ENCODE data around the gene LRCOL1. TPM values are rescaled to one million over a fixed set of nuclear protein-coding genes. Genes with fewer than 3 reads are reported as not detected.
A peak's percentile ranks its signal among the peaks of the same experiment; 100 is the strongest.

Gene LRCOL1
- total RNA-seq, 1 experiment from 2014 or later = not detected

DNA sequence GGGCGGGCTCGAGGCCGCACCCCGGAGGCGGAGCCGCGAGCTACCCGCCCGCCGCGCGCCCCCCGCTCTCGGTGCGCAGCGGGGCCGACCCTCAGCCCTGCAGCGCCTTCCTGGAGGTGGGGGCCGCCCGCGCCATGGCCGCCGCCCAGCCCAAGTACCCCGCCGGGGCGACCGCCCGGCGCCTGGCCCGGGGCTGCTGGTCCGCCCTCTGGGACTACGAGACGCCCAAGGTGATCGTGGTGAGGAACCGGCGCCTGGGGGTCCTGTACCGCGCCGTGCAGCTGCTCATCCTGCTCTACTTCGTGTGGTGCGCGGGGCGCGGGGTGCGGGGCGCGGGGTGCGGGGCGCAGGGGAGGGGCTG lies 8.3 kb upstream of the LRCOL1 start, which contains the start of gene P2RX2:
TSS of gene P2RX2 (plus strand) at position 94 of the 361 bp plus-strand sequence. CDS start at position 135, 41 bp downstream.
- TF ChIP-seq, protein P1, sequence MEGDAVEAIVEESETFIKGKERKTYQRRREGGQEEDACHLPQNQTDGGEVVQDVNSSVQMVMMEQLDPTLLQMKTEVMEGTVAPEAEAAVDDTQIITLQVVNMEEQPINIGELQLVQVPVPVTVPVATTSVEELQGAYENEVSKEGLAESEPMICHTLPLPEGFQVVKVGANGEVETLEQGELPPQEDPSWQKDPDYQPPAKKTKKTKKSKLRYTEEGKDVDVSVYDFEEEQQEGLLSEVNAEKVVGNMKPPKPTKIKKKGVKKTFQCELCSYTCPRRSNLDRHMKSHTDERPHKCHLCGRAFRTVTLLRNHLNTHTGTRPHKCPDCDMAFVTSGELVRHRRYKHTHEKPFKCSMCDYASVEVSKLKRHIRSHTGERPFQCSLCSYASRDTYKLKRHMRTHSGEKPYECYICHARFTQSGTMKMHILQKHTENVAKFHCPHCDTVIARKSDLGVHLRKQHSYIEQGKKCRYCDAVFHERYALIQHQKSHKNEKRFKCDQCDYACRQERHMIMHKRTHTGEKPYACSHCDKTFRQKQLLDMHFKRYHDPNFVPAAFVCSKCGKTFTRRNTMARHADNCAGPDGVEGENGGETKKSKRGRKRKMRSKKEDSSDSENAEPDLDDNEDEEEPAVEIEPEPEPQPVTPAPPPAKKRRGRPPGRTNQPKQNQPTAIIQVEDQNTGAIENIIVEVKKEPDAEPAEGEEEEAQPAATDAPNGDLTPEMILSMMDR (IDR thresholded peaks at IDR 0.05; ENCODE audit: insufficient read depth in 1 of 2, low read depth in 1 of 2, low read length in 1 of 2, severe bottlenecking in 1 of 2, unreplicated experiment in 1 of 2) = no peak
- Histone ChIP-seq H3K36me3 (ENCODE audit: control insufficient read depth, insufficient read depth, low read length) (no peaks in the 10 kb centered on the region), H3K27me3 (replicated peaks; ENCODE audit: control insufficient read depth, insufficient read depth, low read length) (no peaks in the 10 kb centered on the region), H3K4me3 (ENCODE audit: low read depth, low read length) (no peak within 1 kb of the TSS), H3K4me1 (peaks cover 14% of the 10 kb centered on the region), H3K9me3 (peaks cover 19% of the 10 kb centered on the region)
- Mint-ChIP-seq H3K36me3 (ENCODE audit: insufficient read depth, unreplicated experiment) (peaks cover 56% of the 10 kb centered on the region), H3K9me3 (ENCODE audit: unreplicated experiment) (no peaks in the 10 kb centered on the region), H3K27me3 (ENCODE audit: insufficient read depth, unreplicated experiment) (peaks cover 2% of the 10 kb centered on the region), H3K4me3 (ENCODE audit: unreplicated experiment) (peak within 1 kb of the TSS; percentile 5), H3K27ac (ENCODE audit: unreplicated experiment) (no peak within 1 kb of the TSS), H3K4me1 (ENCODE audit: low read depth, unreplicated experiment) (peaks cover 20% of the 10 kb centered on the region)
- BruUV-seq (replicated peaks) = no TSS peak
- intact Hi-C loops (cut with micrococcal nuclease; ENCODE audit: unreplicated experiment) = no loop called here
- POLR2A ChIA-PET = interaction anchor here (0.6 kb wide), 1 partner anchor 20 kb away, joined by 3 read pairs; no protein-coding TSS in a partner anchor
- DNase-seq = no peak
- CTCF ChIA-PET = no interaction called here

DNA sequence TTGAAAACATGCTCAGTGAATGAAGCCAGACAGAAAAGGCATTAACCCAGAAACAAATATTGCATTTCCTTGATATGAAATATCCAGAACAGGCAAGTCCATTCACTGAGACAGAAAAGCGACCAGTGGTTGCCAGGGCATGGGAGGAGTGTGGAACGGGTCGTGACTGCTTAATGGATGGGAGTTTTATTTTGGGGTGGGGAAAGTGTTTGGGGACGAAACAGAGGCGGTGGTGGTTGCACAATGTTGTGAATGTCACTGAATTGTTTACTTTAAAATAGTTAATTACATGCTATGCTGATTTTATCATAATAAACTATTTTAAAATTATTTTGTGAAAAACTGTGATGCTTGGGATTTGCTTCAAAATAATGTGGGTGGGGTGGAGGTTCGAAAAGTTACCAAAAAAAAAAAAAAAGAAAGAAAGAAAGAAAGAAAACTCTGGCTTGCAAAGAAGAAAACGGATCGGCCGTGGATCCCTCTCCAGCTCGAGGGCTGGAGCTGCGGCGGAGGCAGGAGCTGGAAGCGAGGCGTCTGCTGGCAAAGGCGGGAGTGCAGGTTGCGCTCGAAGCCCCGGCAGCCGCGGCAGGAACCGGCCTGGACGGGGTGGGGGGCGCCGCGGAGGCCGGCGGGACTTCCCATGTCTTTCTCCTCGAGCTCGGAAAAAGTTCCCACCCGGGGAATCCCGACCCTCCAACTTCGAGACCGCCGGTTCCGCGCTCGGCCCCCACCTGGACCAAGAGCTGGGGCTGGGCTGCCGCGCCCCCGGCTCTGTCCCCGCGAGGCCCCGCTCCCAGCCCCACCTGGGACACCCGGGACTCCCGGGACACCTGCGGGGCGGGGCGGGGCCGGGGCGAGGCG lies 7.7 kb upstream of the LRCOL1 start:
- ChIA-PET CTCF (no interaction called here), POLR2A (interaction anchor here (0.6 kb wide), 1 partner anchor 19 kb away, joined by 3 read pairs; no protein-coding TSS in a partner anchor)
- DNase-seq = no peak
- TF ChIP-seq, protein P1 (IDR thresholded peaks at IDR 0.05; ENCODE audit: insufficient read depth in 1 of 2, low read depth in 1 of 2, low read length in 1 of 2, severe bottlenecking in 1 of 2, unreplicated experiment in 1 of 2) = no peak
- no peak overlapping the region for H3K27ac Mint-ChIP-seq (ENCODE audit: unreplicated experiment)
- peaks cover 50% of the 10 kb centered on the region for H3K36me3 Mint-ChIP-seq (ENCODE audit: insufficient read depth, unreplicated experiment)
- Histone ChIP-seq H3K4me3 (ENCODE audit: low read depth, low read length) (no peak overlapping the region), H3K36me3 (ENCODE audit: control insufficient read depth, insufficient read depth, low read length) (no peaks in the 10 kb centered on the region), H3K4me1 (peaks cover 8% of the 10 kb centered on the region), H3K9me3 (peaks cover 19% of the 10 kb centered on the region), H3K27me3 (replicated peaks; ENCODE audit: control insufficient read depth, insufficient read depth, low read length) (no peaks in the 10 kb centered on the region)
- TSS peak; percentile 30 for BruUV-seq (replicated peaks)
- H3K9me3 Mint-ChIP-seq (ENCODE audit: unreplicated experiment) = no peaks in the 10 kb centered on the region
- intact Hi-C loops (cut with micrococcal nuclease; ENCODE audit: unreplicated experiment) = no loop called here
- peak overlapping the region; percentile 5 for H3K4me3 Mint-ChIP-seq (ENCODE audit: unreplicated experiment)
- H3K4me1 Mint-ChIP-seq (ENCODE audit: low read depth, unreplicated experiment) = peaks cover 13% of the 10 kb centered on the region
- H3K27me3 Mint-ChIP-seq (ENCODE audit: insufficient read depth, unreplicated experiment) = peaks cover 2% of the 10 kb centered on the region

DNA sequence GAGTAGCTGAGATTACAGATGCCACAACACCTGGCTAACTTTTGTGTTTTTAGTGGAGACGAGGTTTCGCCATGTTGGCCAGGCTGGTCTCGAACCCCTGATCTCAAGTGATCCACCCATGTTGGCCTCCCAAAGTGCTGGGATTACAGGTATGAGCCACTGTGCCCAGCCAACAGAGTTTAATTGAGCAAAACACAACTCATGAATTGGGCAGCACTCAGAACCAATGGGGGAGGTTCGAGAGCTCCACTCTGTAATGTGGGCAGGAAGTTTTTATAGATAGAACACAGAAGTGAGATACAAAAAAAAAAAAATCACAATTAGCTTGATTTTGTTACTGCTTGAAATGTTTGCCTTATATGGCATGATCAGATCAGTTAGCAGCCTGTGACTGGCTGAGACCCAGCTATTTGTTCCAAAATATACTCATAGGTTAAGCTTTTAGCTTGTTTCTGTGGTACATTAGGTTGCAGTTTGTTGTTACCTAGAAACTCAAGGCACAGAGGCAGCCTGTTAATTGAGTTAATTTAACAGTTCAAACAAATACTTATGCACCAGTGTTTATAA lies 6.8 kb upstream of the LRCOL1 start:
- ChIA-PET CTCF (no interaction called here), POLR2A (no interaction called here)
- H3K9me3 Mint-ChIP-seq (ENCODE audit: unreplicated experiment) = no peaks in the 10 kb centered on the region
- intact Hi-C loops (cut with micrococcal nuclease; ENCODE audit: unreplicated experiment) = no loop called here
- H3K9me3 ChIP-seq = peaks cover 19% of the 10 kb centered on the region
- no peaks in the 10 kb centered on the region for H3K27me3 ChIP-seq (replicated peaks; ENCODE audit: control insufficient read depth, insufficient read depth, low read length)
- peaks cover 5% of the 10 kb centered on the region for H3K4me1 Mint-ChIP-seq (ENCODE audit: low read depth, unreplicated experiment)
- no peaks in the 10 kb centered on the region for H3K36me3 ChIP-seq (ENCODE audit: control insufficient read depth, insufficient read depth, low read length)
- peaks cover 42% of the 10 kb centered on the region for H3K36me3 Mint-ChIP-seq (ENCODE audit: insufficient read depth, unreplicated experiment)
- DNase-seq = no peak
- TF ChIP-seq, protein P1 (IDR thresholded peaks at IDR 0.05; ENCODE audit: insufficient read depth in 1 of 2, low read depth in 1 of 2, low read length in 1 of 2, severe bottlenecking in 1 of 2, unreplicated experiment in 1 of 2) = no peak
- H3K4me3 ChIP-seq (ENCODE audit: low read depth, low read length) = no peak overlapping the region
- H3K4me3 Mint-ChIP-seq (ENCODE audit: unreplicated experiment) = no peak overlapping the region
- no TSS peak for BruUV-seq (replicated peaks)
- peaks cover 2% of the 10 kb centered on the region for H3K27me3 Mint-ChIP-seq (ENCODE audit: insufficient read depth, unreplicated experiment)
- no peaks in the 10 kb centered on the region; the same call in 1 of the 2 replicates for H3K4me1 ChIP-seq
- H3K27ac Mint-ChIP-seq (ENCODE audit: unreplicated experiment) = no peak overlapping the region
